ENCODE results near the gene C22orf23. TPM values are rescaled to one million over a fixed set of nuclear protein-coding genes. Genes with fewer than 3 reads are reported as not detected.

C22orf23 gene
- total and polyA plus RNA-seq, 11 donors, result 0.16 to 0.80 (median 0.44) TPM; not detected in 2

Small RNA genes within 50 kb of the gene (microRNA-seq; reads per million reads assigned to microRNA genes)
- 0 reads per million in 4 donors for gene MIR4534
- gene MIR6820, result 0.77 to 2.1 (median 1.4) reads per million in 4 donors

Other genes starting within 250 kb of the C22orf23 start
- gene GCAT, start 145.7 kb downstream of the C22orf23 start, total RNA-seq, result 10 to 100 TPM; 25.2 to 83.6 (median 39.7) TPM
- 10 to 100 TPM; 26.7 to 53.4 TPM for gene GCAT, start 145.7 kb downstream of the C22orf23 start, polyA plus RNA-seq
- gene GALR3, start 130.2 kb downstream of the C22orf23 start, total RNA-seq, result not detected
- not detected for gene GALR3, start 130.2 kb downstream of the C22orf23 start, polyA plus RNA-seq
- gene ANKRD54, start 109.3 kb downstream of the C22orf23 start, total RNA-seq, result 10 to 100 TPM; 11.6 to 44.6 (median 15.9) TPM
- 10 to 100 TPM; 15.7 to 20.4 TPM for gene ANKRD54, start 109.3 kb downstream of the C22orf23 start, polyA plus RNA-seq
- gene EIF3L, start 104.2 kb downstream of the C22orf23 start, total RNA-seq, result 100 to 1,000 TPM; 237 to 456 (median 369) TPM
- gene EIF3L, start 104.2 kb downstream of the C22orf23 start, polyA plus RNA-seq, result 100 to 1,000 TPM; 111 to 284 TPM
- gene MICALL1, start 47.3 kb downstream of the C22orf23 start, total RNA-seq, result 10 to 100 TPM; 15.8 to 40.7 (median 17.8) TPM
- 10 to 100 TPM; 10.6 to 21.3 TPM for gene MICALL1, start 47.3 kb downstream of the C22orf23 start, polyA plus RNA-seq
- 100 to 1,000 TPM in 1 of 9 donors, 10 to 100 TPM in 8; 60.7 to 120 (median 77.5) TPM for gene POLR2F, start 98 bp upstream of the C22orf23 start, total RNA-seq
- 100 to 1,000 TPM; 140 to 218 TPM for gene POLR2F, start 98 bp upstream of the C22orf23 start, polyA plus RNA-seq
- gene SOX10, start 31.0 kb upstream of the C22orf23 start, total RNA-seq, result 1 to 10 TPM in 5 of 9 donors, under 1 TPM in 4; 0.43 to 7.6 (median 1.1) TPM
- gene SOX10, start 31.0 kb upstream of the C22orf23 start, polyA plus RNA-seq, result 1 to 10 TPM in 1 of 2 donors, under 1 TPM in 1; 0.82 to 1.8 TPM
- gene PICK1, start 103.8 kb upstream of the C22orf23 start, total RNA-seq, result 10 to 100 TPM; 18.8 to 39.5 (median 22.2) TPM
- gene PICK1, start 103.8 kb upstream of the C22orf23 start, polyA plus RNA-seq, result 10 to 100 TPM; 26.5 to 41.5 TPM
- not detected for gene SLC16A8, start 130.6 kb upstream of the C22orf23 start, total RNA-seq
- gene SLC16A8, start 130.6 kb upstream of the C22orf23 start, polyA plus RNA-seq, result under 1 TPM in 1 of 2 donors, not detected in 1; 0.34 TPM
- under 1 TPM in 8 of 9 donors, not detected in 1; 0.09 to 0.30 (median 0.22) TPM for gene BAIAP2L2, start 157.1 kb upstream of the C22orf23 start, total RNA-seq
- under 1 TPM; 0.17 to 0.27 TPM for gene BAIAP2L2, start 157.1 kb upstream of the C22orf23 start, polyA plus RNA-seq
- gene PLA2G6, start 228.2 kb upstream of the C22orf23 start, total RNA-seq, result 10 to 100 TPM in 6 of 9 donors, 1 to 10 TPM in 3; 6.1 to 17.9 (median 11.0) TPM
- 10 to 100 TPM in 1 of 2 donors, 1 to 10 TPM in 1; 4.9 to 14.2 TPM for gene PLA2G6, start 228.2 kb upstream of the C22orf23 start, polyA plus RNA-seq
- 10 to 100 TPM in 3 of 9 donors, 1 to 10 TPM in 6; 1.9 to 35.8 (median 4.0) TPM for gene MAFF, start 248.4 kb upstream of the C22orf23 start, total RNA-seq
- 10 to 100 TPM in 1 of 2 donors, 1 to 10 TPM in 1; 4.7 to 36.0 TPM for gene MAFF, start 248.4 kb upstream of the C22orf23 start, polyA plus RNA-seq

Data from heart left ventricle (tissue), 11 donors.